ENCODE data around the gene KIF21B. TPM values are rescaled to one million over a fixed set of nuclear protein-coding genes. Genes with fewer than 3 reads are reported as not detected.
"Not testable (repeated sequence)": the region's sequence is repeated elsewhere in the genome, so short reads cannot be mapped to it uniquely, and the experiment has no call there.

Gene KIF21B
- total and polyA plus RNA-seq, 2 experiments from 2014 or later = 0.29 to 3.5 TPM

DNA sequence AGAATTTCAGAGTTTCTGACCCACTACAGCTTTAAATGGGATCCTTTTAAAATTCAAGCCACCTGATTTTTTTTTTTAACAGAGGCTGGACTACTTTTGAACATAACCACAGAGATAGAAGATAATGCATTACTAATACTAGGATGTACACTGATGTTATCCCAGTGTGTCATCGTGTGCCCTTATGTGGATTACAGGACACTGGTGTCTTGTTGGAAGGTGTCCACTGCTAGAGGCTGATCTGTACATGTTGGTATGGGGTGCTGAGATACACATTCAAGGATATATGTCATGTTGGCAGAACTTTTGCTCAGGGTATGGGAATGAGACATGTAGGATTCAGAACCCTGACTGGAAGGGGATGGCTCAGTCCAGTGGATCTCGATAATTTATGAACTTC, 72.5 kb downstream of the KIF21B start:
- Histone ChIP-seq H3K4me3 (no peak overlapping the region), H3K4me1 (ENCODE audit: low read depth) (no peaks in the 10 kb centered on the region), H3K27me3 (no peaks in the 10 kb centered on the region), H3K36me3 (no peaks in the 10 kb centered on the region), H3K27ac (no peak overlapping the region), H3K9me3 (ENCODE audit: low read depth) (no peaks in the 10 kb centered on the region)
- TF ChIP-seq, protein P1, sequence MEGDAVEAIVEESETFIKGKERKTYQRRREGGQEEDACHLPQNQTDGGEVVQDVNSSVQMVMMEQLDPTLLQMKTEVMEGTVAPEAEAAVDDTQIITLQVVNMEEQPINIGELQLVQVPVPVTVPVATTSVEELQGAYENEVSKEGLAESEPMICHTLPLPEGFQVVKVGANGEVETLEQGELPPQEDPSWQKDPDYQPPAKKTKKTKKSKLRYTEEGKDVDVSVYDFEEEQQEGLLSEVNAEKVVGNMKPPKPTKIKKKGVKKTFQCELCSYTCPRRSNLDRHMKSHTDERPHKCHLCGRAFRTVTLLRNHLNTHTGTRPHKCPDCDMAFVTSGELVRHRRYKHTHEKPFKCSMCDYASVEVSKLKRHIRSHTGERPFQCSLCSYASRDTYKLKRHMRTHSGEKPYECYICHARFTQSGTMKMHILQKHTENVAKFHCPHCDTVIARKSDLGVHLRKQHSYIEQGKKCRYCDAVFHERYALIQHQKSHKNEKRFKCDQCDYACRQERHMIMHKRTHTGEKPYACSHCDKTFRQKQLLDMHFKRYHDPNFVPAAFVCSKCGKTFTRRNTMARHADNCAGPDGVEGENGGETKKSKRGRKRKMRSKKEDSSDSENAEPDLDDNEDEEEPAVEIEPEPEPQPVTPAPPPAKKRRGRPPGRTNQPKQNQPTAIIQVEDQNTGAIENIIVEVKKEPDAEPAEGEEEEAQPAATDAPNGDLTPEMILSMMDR (IDR thresholded peaks at IDR 0.05; ENCODE audit: low read depth, low read length) = no peak
- DNase-seq (ENCODE audit: low read depth in 1 of 2, low spot score in 1 of 2) = no peak

GRCh38 chr1:200949626-200950025, 73.9 kb downstream of the KIF21B start:
- Histone ChIP-seq H3K4me1 (ENCODE audit: low read depth) (no peaks in the 10 kb centered on the region), H3K4me3 (no peak overlapping the region), H3K36me3 (no peaks in the 10 kb centered on the region), H3K27ac (no peak overlapping the region), H3K9me3 (ENCODE audit: low read depth) (no peaks in the 10 kb centered on the region), H3K27me3 (no peaks in the 10 kb centered on the region)
- DNase-seq (ENCODE audit: low read depth in 1 of 2, low spot score in 1 of 2) = no peak
- TF ChIP-seq, protein P1 (IDR thresholded peaks at IDR 0.05; ENCODE audit: low read depth, low read length) = no peak

DNA sequence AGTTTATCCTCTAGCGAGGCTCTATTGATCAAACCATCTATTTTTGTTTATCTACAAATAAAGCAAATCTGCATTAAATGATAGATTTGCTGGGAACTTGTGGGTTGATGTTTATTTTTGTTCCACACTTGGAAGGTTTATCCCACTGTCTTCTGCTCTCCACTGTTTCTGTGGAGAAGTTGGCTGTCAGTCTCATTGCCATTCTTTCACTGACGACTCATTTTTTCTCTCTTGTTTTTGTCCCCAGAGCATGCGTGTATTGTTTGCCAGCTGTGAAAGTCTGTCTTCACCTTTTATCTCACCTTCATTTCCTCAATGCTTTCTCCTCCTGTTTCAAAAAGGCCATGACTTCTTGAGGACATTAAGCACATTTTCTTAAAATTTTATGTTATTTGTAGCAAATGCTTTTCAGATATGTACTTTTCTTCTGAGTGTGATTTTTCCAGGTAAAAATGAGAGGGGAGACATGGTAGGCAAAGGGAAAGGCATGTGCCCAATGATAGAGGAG, 76.4 kb downstream of the KIF21B start:
- DNase-seq (ENCODE audit: low read depth in 1 of 2, low spot score in 1 of 2) = no peak
- Histone ChIP-seq H3K27ac (no peak overlapping the region), H3K4me1 (ENCODE audit: low read depth) (no peaks in the 10 kb centered on the region), H3K27me3 (no peaks in the 10 kb centered on the region), H3K9me3 (ENCODE audit: low read depth) (no peaks in the 10 kb centered on the region), H3K36me3 (no peaks in the 10 kb centered on the region), H3K4me3 (no peak overlapping the region)
- TF ChIP-seq, protein P1 (IDR thresholded peaks at IDR 0.05; ENCODE audit: low read depth, low read length) = no peak

- DNase-seq (ENCODE audit: low read depth in 1 of 2, low spot score in 1 of 2) = no peak
Measured at GRCh38 chr1:200945111-200945510, 78.4 kb downstream of the KIF21B start.

DNA sequence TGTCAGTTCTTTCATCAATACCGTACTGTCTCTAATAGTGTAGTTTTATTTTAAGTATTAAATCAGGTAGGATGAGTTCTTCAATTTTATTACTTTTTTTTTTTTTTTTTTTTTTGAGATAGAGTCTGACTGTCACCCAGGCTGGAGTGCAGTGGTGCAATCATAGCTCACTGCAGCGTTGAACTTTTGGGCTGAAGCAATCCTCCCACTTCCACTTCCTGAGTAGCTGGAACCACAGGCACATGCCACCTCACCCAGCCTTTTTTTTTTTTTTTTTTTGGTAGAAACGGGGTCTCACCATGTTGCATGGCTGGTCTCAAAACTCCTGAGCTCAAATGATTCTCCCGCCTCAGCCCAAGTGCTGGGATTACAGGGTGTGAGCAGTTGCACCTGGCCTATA, 84.6 kb downstream of the KIF21B start:
- TF ChIP-seq, protein P1 (IDR thresholded peaks at IDR 0.05; ENCODE audit: low read depth, low read length) = no peak
- DNase-seq (ENCODE audit: low read depth in 1 of 2, low spot score in 1 of 2) = peak in 1 of 2 donors; percentile 27

More at GRCh38 chr1:200945111-200945510, 78.4 kb downstream of the KIF21B start:
- Histone ChIP-seq H3K27me3 (no peaks in the 10 kb centered on the region), H3K27ac (no peak overlapping the region), H3K9me3 (ENCODE audit: low read depth) (no peaks in the 10 kb centered on the region), H3K4me3 (no peak overlapping the region), H3K36me3 (no peaks in the 10 kb centered on the region), H3K4me1 (ENCODE audit: low read depth) (no peaks in the 10 kb centered on the region)
- TF ChIP-seq, protein P1 (IDR thresholded peaks at IDR 0.05; ENCODE audit: low read depth, low read length) = no peak

DNA sequence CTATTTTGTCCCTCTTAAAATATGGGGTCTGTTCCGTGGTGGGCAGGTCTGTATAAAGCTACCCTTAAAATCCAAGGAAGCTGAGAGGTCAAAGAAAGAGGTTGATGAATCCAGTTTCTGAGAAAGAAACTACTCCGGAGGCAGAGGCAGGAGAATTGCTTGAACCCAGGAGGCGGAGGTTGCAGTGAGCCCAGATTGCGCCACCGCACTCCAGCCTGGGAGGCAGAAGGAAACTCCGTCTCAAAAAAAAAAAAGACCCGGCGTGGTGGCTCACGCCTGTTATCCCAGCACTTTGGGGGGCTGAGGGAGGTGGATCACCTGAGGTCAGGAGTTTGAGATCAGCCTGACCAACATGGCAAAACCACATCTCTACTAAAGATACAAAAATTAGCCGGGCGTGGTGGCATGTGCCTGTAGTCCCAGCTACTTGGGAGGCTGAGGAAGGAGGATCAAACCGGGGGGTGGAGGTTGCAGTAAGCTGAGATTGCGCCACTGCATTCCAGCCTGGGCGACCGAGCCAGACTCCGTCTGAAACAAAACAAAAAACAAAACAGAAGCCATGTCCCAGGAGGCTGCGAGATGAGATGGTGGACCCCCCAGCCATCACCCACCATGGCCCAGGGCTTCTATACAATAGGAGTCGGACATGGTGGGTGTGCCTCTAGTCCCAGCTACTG, 88.1 kb downstream of the KIF21B start:
- H3K4me1 ChIP-seq (ENCODE audit: low read depth); H3K27me3 ChIP-seq; DNase-seq (ENCODE audit: low read depth in 1 of 2, low spot score in 1 of 2): not testable (repeated sequence)

More for the DNA sequence above, 84.6 kb downstream of the KIF21B start:
- no peaks in the 10 kb centered on the region for H3K4me1 ChIP-seq (ENCODE audit: low read depth)
- no peaks in the 10 kb centered on the region for H3K9me3 ChIP-seq (ENCODE audit: low read depth)
- no peak overlapping the region for H3K27ac ChIP-seq
- H3K27me3 ChIP-seq = no peaks in the 10 kb centered on the region
- no peaks in the 10 kb centered on the region for H3K36me3 ChIP-seq
- H3K4me3 ChIP-seq = no peak overlapping the region

More for the DNA sequence above, 88.1 kb downstream of the KIF21B start:
- H3K36me3 ChIP-seq; H3K27ac ChIP-seq; H3K4me3 ChIP-seq; H3K9me3 ChIP-seq (ENCODE audit: low read depth): not testable (repeated sequence)

All from cardiac muscle cell (in vitro differentiated cells and primary cell).